OCI-LY7 (cell line): ENCODE measurements around the gene TSPO.

ENCODE experiments used
- CTCF ChIP-seq: fragments of 200-600 bp; sonication (generic); conservative IDR thresholded peaks from 2 replicates; pipeline ENCODE4 v1.5.1; 2014; ENCODE audit warnings: mild to moderate bottlenecking, antibody characterized with exemption, low read length, moderate library complexity, mixed read lengths
- EZH2phosphoT487 ChIP-seq: fragments of 200-600 bp; sonication (generic); IDR thresholded peaks from 2 replicates; pipeline ENCODE4 v1.6.1; 2018; ENCODE audit warnings: low read depth, borderline replicate concordance, mild to moderate bottlenecking, mixed run types, antibody characterized with exemption, low read length, moderate library complexity, mixed read lengths

- TF ChIP-seq CTCF (no peak), EZH2phosphoT487 (no peak)
These were observed 48.2 kb downstream of the TSPO start for GRCh38 chr22:43199541-43199940.
